Fibroblast of lung (primary cell): ENCODE measurements around the gene GP1BB. TPM values are rescaled to one million over a fixed set of nuclear protein-coding genes. Genes with fewer than 3 reads are reported as not detected.
"Not testable (repeated sequence)": the region's sequence is repeated elsewhere in the genome, so short reads cannot be mapped to it uniquely, and the experiment has no call there.

Experiments
- DNase-seq, 2 donors: peaks; one replicate each; pipeline versions ENCODE4 v3.0.0 to v3.0.0-alpha.2; 2010; ENCODE audit warnings: low read depth in 2 of 2
- H2AFZ ChIP-seq: 2 replicates; pipeline ENCODE4 v1.5.1; 2012; ENCODE audit warnings: low read length, control low read depth, inconsistent platforms
- H3K27ac ChIP-seq: 2 replicates; pipeline ENCODE4 v1.5.1; 2011; ENCODE audit warnings: low read length, control low read depth; ENCODE audit not compliant: insufficient read depth
- H3K27me3 ChIP-seq: 2 replicates; pipeline ENCODE4 v1.5.1; 2011; ENCODE audit warnings: mild to moderate bottlenecking, low read length; ENCODE audit not compliant: control insufficient read depth, insufficient read depth
- H3K36me3 ChIP-seq: 2 replicates; pipeline ENCODE4 v1.5.1; 2011; ENCODE audit warnings: low read length; ENCODE audit not compliant: control insufficient read depth, insufficient read depth
- H3K4me1 ChIP-seq: 2 replicates; pipeline ENCODE4 v1.5.1; 2011; ENCODE audit warnings: low read length; ENCODE audit not compliant: control insufficient read depth, insufficient read depth; ENCODE audit errors: extremely low read depth
- H3K4me2 ChIP-seq: 2 replicates; pipeline ENCODE4 v1.5.1; 2011; ENCODE audit warnings: low read length, control low read depth; ENCODE audit not compliant: insufficient read depth; ENCODE audit errors: extremely low read depth
- H3K4me3 ChIP-seq, 4 experiments: fragments of 200-600 bp in 1 of 4; sonication (generic) in 1 of 4; replicated peaks in 1 of 4; 2 replicates each; pipeline ENCODE4 v1.5.1; 2011 to 2016; ENCODE audit warnings: low read length in 4 of 4, low read depth in 3 of 4, mild to moderate bottlenecking in 3 of 4, control low read depth in 2 of 4, inconsistent platforms in 1 of 4, mixed read lengths in 1 of 4; ENCODE audit not compliant: insufficient read depth in 1 of 4; ENCODE audit errors: control extremely low read depth in 1 of 4
- H3K79me2 ChIP-seq: 2 replicates; pipeline ENCODE4 v1.5.1; 2012; ENCODE audit warnings: mild to moderate bottlenecking, low read length, inconsistent platforms; ENCODE audit not compliant: control insufficient read depth, insufficient read depth
- H3K9ac ChIP-seq: 2 replicates; pipeline ENCODE4 v1.5.1; 2011; ENCODE audit warnings: mild to moderate bottlenecking, low read length, control low read depth; ENCODE audit not compliant: insufficient read depth
- H3K9me3 ChIP-seq: 2 replicates; pipeline ENCODE4 v1.5.1; 2012; ENCODE audit warnings: low read depth, low read length; ENCODE audit not compliant: control insufficient read depth, insufficient read depth
- H4K20me1 ChIP-seq: 2 replicates; pipeline ENCODE4 v1.5.1; 2011; ENCODE audit warnings: low read length; ENCODE audit not compliant: control insufficient read depth, insufficient read depth; ENCODE audit errors: extremely low read depth
- CTCF ChIP-seq, 2 donors: IDR thresholded peaks in 1 of 2; conservative IDR thresholded peaks in 1 of 2; 1 replicate in 1 of 2; 2 replicates in 1 of 2; pipeline ENCODE4 v1.5.1; 2011 to 2012; ENCODE audit warnings: low read length in 2 of 2, control low read depth in 1 of 2, inconsistent platforms in 1 of 2, low read depth in 1 of 2, mild to moderate bottlenecking in 1 of 2
- EZH2 ChIP-seq: IDR thresholded peaks from 2 replicates; pipeline ENCODE4 v1.5.1; 2012; ENCODE audit warnings: low read length, control low read depth, mild to moderate bottlenecking; ENCODE audit errors: missing control alignments
- polyA plus RNA-seq, 2 donors: library from polyadenylated mRNA; depleted of rRNA in 1 of 2; stranded (reverse) in 1 of 2; unstranded in 1 of 2; fragments of >200 nt; gene quantifications; 2 replicates each; pipeline ENCODE4 v1.2.1, GENCODE V29; 2011 to 2012; ENCODE audit warnings: missing spikeins in 1 of 2
- total RNA-seq: library from RNA; depleted of rRNA; stranded (reverse); fragments of >200 nt; gene quantifications from 2 replicates; pipeline ENCODE4 v1.2.1, GENCODE V29; 2014

Gene GP1BB
- total and polyA plus RNA-seq, 2 donors (not counting 1 experiment from before 2014, with no cell fraction given): 0.50 to 1.8 TPM

GRCh38 chr22:19693981-19694670, 29.2 kb upstream of the GP1BB start:
- Histone ChIP-seq H3K27ac (no peak overlapping the region), H2AFZ (no peak overlapping the region), H3K4me1 (no peaks in the 10 kb centered on the region), H3K4me2 (no peak overlapping the region), H3K36me3 (no peaks in the 10 kb centered on the region), H3K9ac (no peak overlapping the region), H3K9me3 (no peaks in the 10 kb centered on the region), H3K79me2 (no peaks in the 10 kb centered on the region), H3K4me3 (no peak overlapping the region), H3K27me3 (no peaks in the 10 kb centered on the region), H4K20me1 (no peaks in the 10 kb centered on the region)
- TF ChIP-seq EZH2 (no peak), CTCF (conservative IDR thresholded peaks at IDR 0.05 in 1 of 2, IDR thresholded peaks at IDR 0.05 in 1 of 2; ENCODE audit: low read depth in 1 of 2, low read length in 2 of 2) (no peak)
- DNase-seq: no peak

GRCh38 chr22:19694696-19695095, 28.6 kb upstream of the GP1BB start:
- H3K36me3 ChIP-seq: no peaks in the 10 kb centered on the region
- no peaks in the 10 kb centered on the region for H3K9me3 ChIP-seq
- H2AFZ ChIP-seq: no peak overlapping the region
- H4K20me1 ChIP-seq: no peaks in the 10 kb centered on the region
- no peak overlapping the region for H3K9ac ChIP-seq
- TF ChIP-seq CTCF (conservative IDR thresholded peaks at IDR 0.05 in 1 of 2, IDR thresholded peaks at IDR 0.05 in 1 of 2; ENCODE audit: low read depth in 1 of 2, low read length in 2 of 2): no peak
- TF ChIP-seq EZH2: no peak
- H3K4me3 ChIP-seq: no peak overlapping the region
- no peaks in the 10 kb centered on the region for H3K79me2 ChIP-seq
- no peak overlapping the region for H3K4me2 ChIP-seq
- no peak for DNase-seq
- H3K4me1 ChIP-seq: no peaks in the 10 kb centered on the region
- no peak overlapping the region for H3K27ac ChIP-seq
- H3K27me3 ChIP-seq: no peaks in the 10 kb centered on the region

- no peaks in the 10 kb centered on the region for H3K4me1 ChIP-seq
- no peaks in the 10 kb centered on the region for H3K27me3 ChIP-seq
- H4K20me1 ChIP-seq: no peaks in the 10 kb centered on the region
- no peak for DNase-seq
- no peak overlapping the region for H3K27ac ChIP-seq
- H3K9me3 ChIP-seq: no peaks in the 10 kb centered on the region
- no peak overlapping the region for H3K9ac ChIP-seq
- H3K4me3 ChIP-seq: no peak overlapping the region
- H3K79me2 ChIP-seq: no peaks in the 10 kb centered on the region
- no peak overlapping the region for H3K4me2 ChIP-seq
- TF ChIP-seq EZH2: no peak
- TF ChIP-seq CTCF (conservative IDR thresholded peaks at IDR 0.05 in 1 of 2, IDR thresholded peaks at IDR 0.05 in 1 of 2; ENCODE audit: low read depth in 1 of 2, low read length in 2 of 2): no peak
- H2AFZ ChIP-seq: no peak overlapping the region
- no peaks in the 10 kb centered on the region for H3K36me3 ChIP-seq
These were observed 26.6 kb upstream of the GP1BB start for GRCh38 chr22:19696504-19697276.

- H3K27me3 ChIP-seq: not testable (repeated sequence)
These were observed 25.5 kb upstream of the GP1BB start for GRCh38 chr22:19697871-19698270.

More at GRCh38 chr22:19697871-19698270, 25.5 kb upstream of the GP1BB start:
- H3K4me2 ChIP-seq, H3K9me3 ChIP-seq, H3K36me3 ChIP-seq, H4K20me1 ChIP-seq, H2AFZ ChIP-seq, H3K27ac ChIP-seq, H3K4me3 ChIP-seq, H3K4me1 ChIP-seq, H3K79me2 ChIP-seq, DNase-seq, H3K9ac ChIP-seq: not testable (repeated sequence)
